ENCODE data around the gene TSEN2. TPM values are rescaled to one million over a fixed set of nuclear protein-coding genes. Genes with fewer than 3 reads are reported as not detected.
A peak's percentile ranks its signal among the peaks of the same experiment; 100 is the strongest.

TSEN2 gene
- total and polyA plus RNA-seq, 10 donors, result 10.6 to 21.5 (median 14.4) TPM

DNA sequence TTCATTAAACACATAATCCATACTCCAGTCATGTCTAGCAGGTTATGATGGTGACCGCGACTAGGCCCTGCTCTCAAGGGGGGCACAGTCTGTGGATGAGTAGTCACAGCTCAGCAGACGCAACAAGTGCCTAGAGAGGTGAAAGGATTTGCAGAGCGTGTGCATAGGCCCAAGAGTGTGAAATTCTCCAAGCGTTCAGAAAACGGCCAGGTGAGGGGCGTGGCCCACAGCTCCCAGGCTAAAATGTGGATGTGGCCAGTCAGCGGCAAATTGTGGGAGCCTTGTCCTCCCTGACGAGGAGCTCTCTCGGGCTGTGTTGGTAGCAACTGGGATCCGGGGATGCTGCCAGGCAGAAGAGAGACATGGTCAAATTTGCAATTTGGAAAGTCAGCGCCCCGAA lies 46.4 kb upstream of the TSEN2 start:
- Histone ChIP-seq H3K4me3 (no peak overlapping the region), H3K9me3 (no peaks in the 10 kb centered on the region), H3K4me1 (peaks cover 0 to 9% (median 0%) of the 10 kb centered on the region in 6 donors), H3K27ac (no peak overlapping the region), H3K27me3 (replicated peaks in 1 of 7) (peaks cover 0 to 8% (median 0%) of the 10 kb centered on the region in 7 donors), H3K36me3 (peaks cover 0 to 6% (median 0%) of the 10 kb centered on the region in 6 donors)
- no peak for DNase-seq
- WGBS, 5 donors, result 89 to 97% (median 95%) methylated on average over 13 of the region's 13 CpGs
- intact Hi-C loops (cut with DNase I; ENCODE audit: low total_unique reads), result no loop called here
- TF ChIP-seq POLR2A (IDR thresholded peaks at IDR 0.05) (no peak), POLR2AphosphoS5 (IDR thresholded peaks at IDR 0.05) (no peak)
- TF ChIP-seq, protein P1, sequence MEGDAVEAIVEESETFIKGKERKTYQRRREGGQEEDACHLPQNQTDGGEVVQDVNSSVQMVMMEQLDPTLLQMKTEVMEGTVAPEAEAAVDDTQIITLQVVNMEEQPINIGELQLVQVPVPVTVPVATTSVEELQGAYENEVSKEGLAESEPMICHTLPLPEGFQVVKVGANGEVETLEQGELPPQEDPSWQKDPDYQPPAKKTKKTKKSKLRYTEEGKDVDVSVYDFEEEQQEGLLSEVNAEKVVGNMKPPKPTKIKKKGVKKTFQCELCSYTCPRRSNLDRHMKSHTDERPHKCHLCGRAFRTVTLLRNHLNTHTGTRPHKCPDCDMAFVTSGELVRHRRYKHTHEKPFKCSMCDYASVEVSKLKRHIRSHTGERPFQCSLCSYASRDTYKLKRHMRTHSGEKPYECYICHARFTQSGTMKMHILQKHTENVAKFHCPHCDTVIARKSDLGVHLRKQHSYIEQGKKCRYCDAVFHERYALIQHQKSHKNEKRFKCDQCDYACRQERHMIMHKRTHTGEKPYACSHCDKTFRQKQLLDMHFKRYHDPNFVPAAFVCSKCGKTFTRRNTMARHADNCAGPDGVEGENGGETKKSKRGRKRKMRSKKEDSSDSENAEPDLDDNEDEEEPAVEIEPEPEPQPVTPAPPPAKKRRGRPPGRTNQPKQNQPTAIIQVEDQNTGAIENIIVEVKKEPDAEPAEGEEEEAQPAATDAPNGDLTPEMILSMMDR (IDR thresholded peaks at IDR 0.05 in 8 of 11, conservative IDR thresholded peaks at IDR 0.05 in 3 of 11), result no peak

DNA sequence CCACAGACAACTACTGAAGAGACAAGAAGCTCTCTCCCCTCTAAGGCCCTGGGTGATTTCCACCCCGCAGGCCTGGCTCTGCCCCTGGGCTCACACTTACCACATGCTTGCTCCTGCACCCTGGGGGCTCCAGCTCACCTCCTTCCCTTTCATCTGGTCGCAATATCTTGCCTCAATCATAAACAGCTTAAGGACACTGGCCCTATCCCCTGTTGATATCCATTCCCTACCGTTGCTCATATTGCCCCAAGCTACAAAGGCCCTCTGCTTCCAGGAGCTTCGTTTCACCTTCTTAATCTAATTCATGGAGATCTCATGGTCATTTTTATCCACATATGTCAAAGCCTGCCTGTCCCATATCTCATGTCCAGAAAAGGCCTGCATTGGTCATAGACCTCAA lies 46.0 kb upstream of the TSEN2 start:
- no peak overlapping the region for H3K4me3 ChIP-seq
- 82 to 90% (median 88%) methylated on average over 4 of the region's 4 CpGs for WGBS, 5 donors
- no peaks in the 10 kb centered on the region for H3K9me3 ChIP-seq
- no peak for TF ChIP-seq POLR2A (IDR thresholded peaks at IDR 0.05)
- TF ChIP-seq, protein P1 (IDR thresholded peaks at IDR 0.05 in 8 of 11, conservative IDR thresholded peaks at IDR 0.05 in 3 of 11), result no peak
- H3K4me1 ChIP-seq, result peaks cover 0 to 9% (median 0%) of the 10 kb centered on the region in 6 donors
- peaks cover 0 to 6% (median 0%) of the 10 kb centered on the region in 6 donors for H3K36me3 ChIP-seq
- H3K27me3 ChIP-seq (replicated peaks in 1 of 7), result peaks cover 0 to 8% (median 0%) of the 10 kb centered on the region in 7 donors
- no peak overlapping the region for H3K27ac ChIP-seq
- intact Hi-C loops (cut with DNase I; ENCODE audit: low total_unique reads), result no loop called here
- DNase-seq, result no peak

DNA sequence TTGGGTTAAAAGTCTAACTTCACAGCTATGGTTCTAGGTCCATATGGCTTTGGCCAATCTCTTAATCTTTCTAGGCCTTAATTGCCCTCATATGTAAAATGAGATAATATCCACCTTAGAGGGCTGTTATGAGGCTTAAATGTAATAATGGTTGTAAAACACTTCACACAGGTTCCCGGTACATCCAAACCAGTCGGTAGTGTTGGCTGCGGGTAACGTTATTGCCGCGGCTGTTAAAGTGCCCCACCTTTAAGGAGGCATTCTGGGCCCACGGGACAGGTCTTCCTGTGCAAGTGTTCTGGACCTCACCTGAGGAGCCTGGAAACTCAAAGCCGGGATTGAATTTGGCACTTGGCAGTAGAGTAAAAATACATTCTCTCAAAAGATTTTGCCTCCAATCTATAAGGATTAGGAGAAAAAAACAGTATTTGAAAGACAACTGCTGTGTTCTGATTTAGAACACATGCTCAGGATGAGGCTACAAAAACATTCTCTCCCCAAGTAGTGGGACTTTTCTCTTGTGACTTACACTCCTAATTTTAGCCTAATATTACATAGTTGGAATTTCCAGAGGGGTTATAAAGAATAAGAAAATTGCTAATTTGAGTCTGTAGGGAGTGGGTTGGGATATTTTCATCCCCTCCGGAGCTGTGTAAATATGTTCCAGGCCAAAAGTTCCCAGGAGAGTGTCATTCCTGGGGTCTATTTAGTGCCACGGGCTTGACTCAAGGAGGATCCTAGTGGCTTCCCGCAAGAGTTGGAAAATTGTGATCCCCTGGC lies 44.9 kb upstream of the TSEN2 start:
- peaks cover 0 to 6% (median 0%) of the 10 kb centered on the region in 6 donors for H3K36me3 ChIP-seq
- no peaks in the 10 kb centered on the region for H3K9me3 ChIP-seq
- peaks cover 0 to 9% (median 0%) of the 10 kb centered on the region in 6 donors for H3K4me1 ChIP-seq
- no peak for DNase-seq
- 90 to 95% (median 92%) methylated on average over 11 of the region's 11 CpGs for WGBS, 5 donors
- H3K27ac ChIP-seq, result no peak overlapping the region
- H3K27me3 ChIP-seq (replicated peaks in 1 of 7), result peaks cover 0 to 15% (median 0%) of the 10 kb centered on the region in 7 donors
- intact Hi-C loops (cut with DNase I; ENCODE audit: low total_unique reads), result no loop called here
- H3K4me3 ChIP-seq, result no peak overlapping the region
- no peak for TF ChIP-seq POLR2A (IDR thresholded peaks at IDR 0.05)
- TF ChIP-seq POLR2AphosphoS5 (IDR thresholded peaks at IDR 0.05), result no peak
- TF ChIP-seq, protein P1 (IDR thresholded peaks at IDR 0.05 in 8 of 11, conservative IDR thresholded peaks at IDR 0.05 in 3 of 11), result no peak

DNA sequence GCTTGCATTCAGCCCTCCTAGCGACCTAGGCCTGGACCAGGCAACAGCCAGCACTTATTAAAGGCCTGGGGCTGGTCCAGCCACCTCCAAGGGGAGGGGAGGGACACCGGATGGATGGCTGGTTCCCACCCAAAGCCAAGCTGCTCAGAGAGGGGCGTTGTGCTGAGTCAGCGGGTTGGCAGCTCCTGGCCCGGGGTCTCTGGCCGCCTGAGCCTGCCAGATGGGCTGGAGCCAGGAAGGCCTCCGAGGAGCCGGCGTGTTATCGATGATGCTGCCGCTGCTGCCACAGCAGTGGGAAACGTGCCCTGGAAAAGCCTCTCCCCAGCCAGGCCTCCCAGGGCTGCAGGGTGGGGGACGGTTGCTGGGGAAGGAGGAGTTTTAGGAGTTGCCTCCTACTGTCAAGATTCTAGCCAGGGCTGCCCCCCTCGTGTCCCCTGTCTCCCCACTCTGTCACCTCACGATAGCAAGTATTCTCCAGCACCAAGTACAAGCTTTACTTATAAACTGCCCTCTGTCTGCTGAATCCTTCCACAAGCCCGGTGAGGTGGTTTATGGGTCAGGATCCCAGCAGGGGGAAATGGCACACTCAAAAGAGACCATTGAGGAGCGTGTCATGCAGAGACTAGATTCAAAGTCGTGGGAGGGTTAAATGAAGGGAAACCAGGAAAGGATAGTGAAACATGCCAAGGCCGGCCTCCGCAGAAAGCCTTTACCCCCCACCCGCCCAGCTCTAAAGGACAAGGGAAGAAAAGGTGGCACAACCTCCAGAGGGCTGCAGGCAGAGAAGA lies 43.2 kb upstream of the TSEN2 start:
- TF ChIP-seq POLR2AphosphoS5 (IDR thresholded peaks at IDR 0.05) (peak in 2 of 3 donors; percentile 39 to 54), POLR2A (IDR thresholded peaks at IDR 0.05) (no peak)
- no peaks in the 10 kb centered on the region for H3K36me3 ChIP-seq
- WGBS, 5 donors, result 61 to 77% (median 66%) methylated on average over 9 to 21 of the region's 21 CpGs
- DNase-seq, result no peak
- no peak overlapping the region for H3K27ac ChIP-seq
- H3K4me3 ChIP-seq, result no peak overlapping the region
- no peaks in the 10 kb centered on the region for H3K9me3 ChIP-seq
- intact Hi-C loops (cut with DNase I; ENCODE audit: low total_unique reads), result no loop called here
- H3K27me3 ChIP-seq (replicated peaks in 1 of 7), result peaks cover 0 to 18% (median 0%) of the 10 kb centered on the region in 7 donors
- H3K4me1 ChIP-seq, result peaks cover 0 to 9% (median 0%) of the 10 kb centered on the region in 6 donors

All from spleen (tissue), 11 donors.